GM12878 (cell line): Measurements from ENCODE around the gene MYO1D. TPM values are rescaled to one million over a fixed set of nuclear protein-coding genes. Genes with fewer than 3 reads are reported as not detected.

Source experiments
- ATAC-seq: fragments of 200-7000 bp; cut with Tn5 transposase; 3 replicates; pipeline ENCODE4 v1.9.1; 2020; ENCODE audit warnings: mild to moderate bottlenecking, moderate library complexity
- BruUV-seq: library from RNA; stranded (reverse); fragments of 400-500 nt; replicated peaks from 2 replicates; lab custom pipeline; 2021; lab: Mats Ljungman, UMichigan
- CTCF ChIA-PET: fragments of 300-600 bp; sonication (Branson Sonifier 250); formaldehyde crosslinking; extraction: SDS; loops from one replicate; lab custom pipeline; 2021; ENCODE audit warnings: inconsistent platforms; lab: Yijun Ruan, JAX
- POLR2A ChIA-PET: fragments of 350-600 bp; formaldehyde crosslinking; extraction: SDS; loops from one replicate; lab custom pipeline; 2021; ENCODE audit warnings: inconsistent platforms; lab: Charles Lee
- RAD21 ChIA-PET: fragments of 300-600 bp; sonication (Branson Sonifier 250); formaldehyde crosslinking; loops from one replicate; lab custom pipeline; 2023; ENCODE audit warnings: antibody characterized with exemption; ENCODE audit not compliant: unreplicated experiment; lab: Charles Lee
- SMC1A ChIA-PET: fragments of 300-600 bp; sonication (Branson Sonifier 250); formaldehyde crosslinking; loops from one replicate; lab custom pipeline; 2023; ENCODE audit not compliant: unreplicated experiment, uncharacterized antibody; lab: Charles Lee
- DNase-seq: peaks from one replicate; pipeline ENCODE4 v3.0.0-alpha.2; 2011; ENCODE audit warnings: low read depth, low spot score
- FAIRE-seq: peaks from 3 replicates; lab custom pipeline; 2011; peaks lifted over from hg19 to GRCh38; lab: Jason Lieb, UNC
- H2AFZ ChIP-seq: 2 replicates; pipeline ENCODE4 v1.6.0; 2011; ENCODE audit warnings: low read depth, low read length, control low read depth; ENCODE audit not compliant: control insufficient read depth
- H3K27ac ChIP-seq: 2 replicates; pipeline ENCODE4 v1.5.1; 2011; ENCODE audit warnings: control low read depth; ENCODE audit not compliant: control insufficient read depth, insufficient read depth
- H3K27me3 ChIP-seq, 2 experiments: replicated peaks in 1 of 2; 2 replicates each; pipeline versions ENCODE4 v1.6.0 to v1.6.1; 2011; ENCODE audit warnings: low read length in 1 of 2; ENCODE audit not compliant: control insufficient read depth in 2 of 2, insufficient read depth in 2 of 2
- H3K36me3 ChIP-seq, 2 experiments: 2 replicates each; pipeline ENCODE4 v1.5.1; 2011; ENCODE audit warnings: low read length in 1 of 2; ENCODE audit not compliant: control insufficient read depth in 2 of 2, insufficient read depth in 2 of 2
- H3K4me1 ChIP-seq: 2 replicates; pipeline ENCODE4 v1.6.1; 2011; ENCODE audit warnings: mild to moderate bottlenecking, low read length, moderate library complexity, mixed read lengths; ENCODE audit not compliant: control insufficient read depth, insufficient read depth
- H3K4me2 ChIP-seq: 2 replicates; pipeline ENCODE4 v1.6.0; 2011; ENCODE audit warnings: control low read depth; ENCODE audit not compliant: control insufficient read depth, insufficient read depth
- H3K4me3 ChIP-seq: fragments of 200-600 bp; sonication (generic); 2 replicates; pipeline ENCODE4 v1.5.1; 2016
- H3K79me2 ChIP-seq: 2 replicates; pipeline ENCODE4 v1.6.0; 2011; ENCODE audit warnings: low read length; ENCODE audit not compliant: control insufficient read depth, insufficient read depth
- H3K9ac ChIP-seq: 2 replicates; pipeline ENCODE4 v1.8.0; 2011; ENCODE audit warnings: low read length, control low read depth, mixed read lengths; ENCODE audit not compliant: control insufficient read depth, insufficient read depth
- H3K9me3 ChIP-seq: replicated peaks from 3 replicates; pipeline ENCODE4 v1.5.1; 2011; ENCODE audit warnings: mild to moderate bottlenecking, low read length; ENCODE audit not compliant: control insufficient read depth, insufficient read depth
- H4K20me1 ChIP-seq: 2 replicates; pipeline ENCODE4 v1.6.0; 2011; ENCODE audit not compliant: control insufficient read depth, insufficient read depth
- ETV6 ChIP-seq, 2 experiments: fragments of 450-650 bp in 1 of 2; IDR thresholded peaks in 1 of 2; conservative IDR thresholded peaks in 1 of 2; 2 replicates each; pipeline ENCODE4 v1.6.1; 2014; ENCODE audit warnings: antibody characterized with exemption in 1 of 2, borderline replicate concordance in 1 of 2, low read depth in 1 of 2, mild to moderate bottlenecking in 1 of 2, moderate library complexity in 1 of 2
- MYB ChIP-seq: fragments of 150-350 bp; IDR thresholded peaks from 2 replicates; pipeline ENCODE4 v1.6.1; 2014; ENCODE audit warnings: mild to moderate bottlenecking, low read depth, low read length, borderline replicate concordance
- PAX8 ChIP-seq: fragments of 450-650 bp; IDR thresholded peaks from 2 replicates; pipeline ENCODE4 v1.6.1; 2017; ENCODE audit warnings: mild to moderate bottlenecking, moderate library complexity
- SMAD5 ChIP-seq: IDR thresholded peaks from 2 replicates; pipeline ENCODE4 v1.6.1; 2016; ENCODE audit warnings: antibody characterized with exemption, low read depth
- SMARCA5 ChIP-seq: fragments of 450-650 bp; IDR thresholded peaks from 2 replicates; pipeline ENCODE4 v1.6.1; 2017; ENCODE audit warnings: mild to moderate bottlenecking
- STAT3 ChIP-seq: IDR thresholded peaks from 2 replicates; pipeline ENCODE4 v1.6.1; 2011; ENCODE audit warnings: low read depth, low read length, improper control_type of control experiment
- YBX1 ChIP-seq: fragments of 450-650 bp; IDR thresholded peaks from 2 replicates; pipeline ENCODE4 v1.6.1; 2016; ENCODE audit warnings: antibody characterized with exemption
- YY1 ChIP-seq: IDR thresholded peaks from 2 replicates; pipeline ENCODE4 v1.6.1; 2011; ENCODE audit warnings: low read depth, mild to moderate bottlenecking, low read length
- WGBS: methylation state at CpG from one replicate; pipeline ENCODE4 v1.1.6; 2016; ENCODE audit warnings: low lambda C conversion rate; ENCODE audit not compliant: insufficient replicate concordance, insufficient coverage; ENCODE audit errors: missing lambda C conversion rate; 5-methylcytosine and 5-hydroxymethylcytosine counted together
- in situ Hi-C: fragments of 300-500 bp; cut with MboI; formaldehyde crosslinking; loops from 9 replicates; pipeline ENCODE4 v1.14.3; 2018; ENCODE audit warnings: mixed read lengths
- intact Hi-C: fragments of 100-400 bp; cut with micrococcal nuclease; formaldehyde crosslinking; loops from one replicate; pipeline ENCODE4 v1.14.2; 2022; ENCODE audit not compliant: unreplicated experiment
- polyA plus RNA-seq, 11 experiments: library from polyadenylated mRNA; depleted of rRNA in 4 of 11; unstranded in 6 of 11; stranded (reverse) in 5 of 11; fragments of >200 nt; fragmentation: Nextera tagmentation in 4 of 11; fragmentation: Illumina TruSeq in 1 of 11; extraction: Ambion mirVana in 4 of 11; extraction: Trizol in 1 of 11; gene quantifications; 1 replicate in 1 of 11; 2 replicates in 10 of 11; pipeline versions ENCODE4 v1.2.1 to v1.2.3, GENCODE V29; 2011 to 2016; ENCODE audit warnings: inconsistent platforms in 2 of 11, missing spikeins in 2 of 11, low read depth in 1 of 11
- total RNA-seq, 4 experiments: library from RNA; depleted of rRNA in 3 of 4; stranded (reverse); fragments of >200 nt in 3 of 4; fragmentation: Illumina TruSeq in 1 of 4; extraction: Trizol in 1 of 4; gene quantifications; 2 replicates each; pipeline versions ENCODE4 v1.2.1 to v1.2.3, GENCODE V29; 2013 to 2021
- TF ChIP-seq, protein P1 (sequence below): fragments of 450-650 bp; IDR thresholded peaks from 2 replicates; pipeline ENCODE4 v1.6.1; 2017; ENCODE audit warnings: antibody characterized with exemption, mild to moderate bottlenecking, moderate library complexity
- TF ChIP-seq, protein P2 (sequence below): fragments of 450-650 bp; conservative IDR thresholded peaks from 2 replicates; pipeline ENCODE4 v1.6.1; 2017; ENCODE audit warnings: mild to moderate bottlenecking, moderate library complexity

Gene MYO1D
- total and polyA plus RNA-seq, 10 of the 15 experiments (the other 5 are each of a cell fraction or from before 2014, with no cell fraction given), result 1.8 to 37.7 (median 25.4) TPM

DNA sequence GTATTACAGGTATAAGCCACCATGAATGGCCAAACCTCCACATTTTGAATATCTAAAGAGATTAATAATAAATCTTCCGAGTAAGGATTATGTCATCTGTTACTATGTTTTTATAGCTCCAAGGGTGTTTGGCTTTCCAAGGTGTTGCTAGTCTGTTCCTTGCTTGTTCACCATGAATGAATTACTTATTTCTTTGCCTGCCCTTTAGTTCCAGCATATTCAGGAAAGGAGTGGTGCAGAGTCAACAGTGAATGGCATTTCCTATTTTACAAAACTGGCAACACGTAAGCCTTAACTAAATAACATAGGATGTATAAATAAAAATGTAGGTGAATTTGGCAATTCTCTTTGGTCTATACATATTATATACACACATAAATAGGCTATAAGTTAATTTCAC, 70.3 kb downstream of the MYO1D start:
- ChIA-PET SMC1A (interaction anchor here (0.8 to 2.3 kb wide), 9 partner anchors 10 to 103 kb away, joined by 3 to 13 read pairs (median 3); no protein-coding TSS in a partner anchor), POLR2A (interaction anchor here (1.2 kb wide), 2 partner anchors 23 to 70 kb away, joined by 3 read pairs; partner anchors contain the start of gene MYO1D)
- no peak for FAIRE-seq

GRCh38 chr17:32805029-32805976, 71.6 kb downstream of the MYO1D start:
- intact Hi-C loops, result no loop called here
- H3K9me3 ChIP-seq, result no peaks in the 10 kb centered on the region
- SMC1A ChIA-PET, result interaction anchor here (0.6 to 2.3 kb wide), 11 partner anchors 9 to 72 kb away, joined by 3 to 13 read pairs (median 3); no protein-coding TSS in a partner anchor
- no peaks in the 10 kb centered on the region for H3K27me3 ChIP-seq
- BruUV-seq, result no TSS peak
- POLR2A ChIA-PET, result interaction anchor here (1.0 to 1.2 kb wide), 5 partner anchors 13 to 71 kb away, joined by 3 to 6 read pairs (median 4); partner anchors contain the start of gene MYO1D
- no peak overlapping the region for H3K27ac ChIP-seq
- 70% methylated on average over 5 of the region's 5 CpGs for WGBS
- H2AFZ ChIP-seq, result no peak overlapping the region
- no peak for FAIRE-seq
- no peak overlapping the region for H3K9ac ChIP-seq
- no peaks in the 10 kb centered on the region for H4K20me1 ChIP-seq
- H3K4me3 ChIP-seq, result no peak overlapping the region
- no peak for ATAC-seq
- RAD21 ChIA-PET, result interaction anchor here (0.6 to 2.2 kb wide), 4 partner anchors 19 to 72 kb away, joined by 3 to 11 read pairs (median 4); partner anchors contain the start of gene MYO1D
- in situ Hi-C loops, result no loop called here
- no peaks in the 10 kb centered on the region for H3K79me2 ChIP-seq
- H3K4me1 ChIP-seq, result no peaks in the 10 kb centered on the region
- no peak for DNase-seq
- H3K36me3 ChIP-seq, result no peaks in the 10 kb centered on the region
- CTCF ChIA-PET, result interaction anchor here (0.5 to 2.3 kb wide), 5 partner anchors 22 to 1748 kb away, joined by 3 to 17 read pairs (median 3); partner anchors contain the start of gene MYO1D
- no peak overlapping the region for H3K4me2 ChIP-seq
- TF ChIP-seq, protein P1, sequence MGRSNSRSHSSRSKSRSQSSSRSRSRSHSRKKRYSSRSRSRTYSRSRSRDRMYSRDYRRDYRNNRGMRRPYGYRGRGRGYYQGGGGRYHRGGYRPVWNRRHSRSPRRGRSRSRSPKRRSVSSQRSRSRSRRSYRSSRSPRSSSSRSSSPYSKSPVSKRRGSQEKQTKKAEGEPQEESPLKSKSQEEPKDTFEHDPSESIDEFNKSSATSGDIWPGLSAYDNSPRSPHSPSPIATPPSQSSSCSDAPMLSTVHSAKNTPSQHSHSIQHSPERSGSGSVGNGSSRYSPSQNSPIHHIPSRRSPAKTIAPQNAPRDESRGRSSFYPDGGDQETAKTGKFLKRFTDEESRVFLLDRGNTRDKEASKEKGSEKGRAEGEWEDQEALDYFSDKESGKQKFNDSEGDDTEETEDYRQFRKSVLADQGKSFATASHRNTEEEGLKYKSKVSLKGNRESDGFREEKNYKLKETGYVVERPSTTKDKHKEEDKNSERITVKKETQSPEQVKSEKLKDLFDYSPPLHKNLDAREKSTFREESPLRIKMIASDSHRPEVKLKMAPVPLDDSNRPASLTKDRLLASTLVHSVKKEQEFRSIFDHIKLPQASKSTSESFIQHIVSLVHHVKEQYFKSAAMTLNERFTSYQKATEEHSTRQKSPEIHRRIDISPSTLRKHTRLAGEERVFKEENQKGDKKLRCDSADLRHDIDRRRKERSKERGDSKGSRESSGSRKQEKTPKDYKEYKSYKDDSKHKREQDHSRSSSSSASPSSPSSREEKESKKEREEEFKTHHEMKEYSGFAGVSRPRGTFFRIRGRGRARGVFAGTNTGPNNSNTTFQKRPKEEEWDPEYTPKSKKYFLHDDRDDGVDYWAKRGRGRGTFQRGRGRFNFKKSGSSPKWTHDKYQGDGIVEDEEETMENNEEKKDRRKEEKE, result no peak
- TF ChIP-seq STAT3 (no peak), PAX8 (no peak), ETV6 (conservative IDR thresholded peaks at IDR 0.05 in 1 of 2, IDR thresholded peaks at IDR 0.05 in 1 of 2; ENCODE audit: borderline replicate concordance in 1 of 2, low read depth in 1 of 2) (no peak), MYB (no peak), YY1 (no peak)
- TF ChIP-seq, protein P2, sequence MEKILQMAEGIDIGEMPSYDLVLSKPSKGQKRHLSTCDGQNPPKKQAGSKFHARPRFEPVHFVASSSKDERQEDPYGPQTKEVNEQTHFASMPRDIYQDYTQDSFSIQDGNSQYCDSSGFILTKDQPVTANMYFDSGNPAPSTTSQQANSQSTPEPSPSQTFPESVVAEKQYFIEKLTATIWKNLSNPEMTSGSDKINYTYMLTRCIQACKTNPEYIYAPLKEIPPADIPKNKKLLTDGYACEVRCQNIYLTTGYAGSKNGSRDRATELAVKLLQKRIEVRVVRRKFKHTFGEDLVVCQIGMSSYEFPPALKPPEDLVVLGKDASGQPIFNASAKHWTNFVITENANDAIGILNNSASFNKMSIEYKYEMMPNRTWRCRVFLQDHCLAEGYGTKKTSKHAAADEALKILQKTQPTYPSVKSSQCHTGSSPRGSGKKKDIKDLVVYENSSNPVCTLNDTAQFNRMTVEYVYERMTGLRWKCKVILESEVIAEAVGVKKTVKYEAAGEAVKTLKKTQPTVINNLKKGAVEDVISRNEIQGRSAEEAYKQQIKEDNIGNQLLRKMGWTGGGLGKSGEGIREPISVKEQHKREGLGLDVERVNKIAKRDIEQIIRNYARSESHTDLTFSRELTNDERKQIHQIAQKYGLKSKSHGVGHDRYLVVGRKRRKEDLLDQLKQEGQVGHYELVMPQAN, result no peak

More for the DNA sequence above, 70.3 kb downstream of the MYO1D start:
- no peaks in the 10 kb centered on the region for H3K4me1 ChIP-seq
- DNase-seq, result no peak
- no peaks in the 10 kb centered on the region for H3K9me3 ChIP-seq
- in situ Hi-C loops (no loop called here), intact Hi-C loops (no loop called here)
- H3K4me3 ChIP-seq, result no peak overlapping the region
- no peaks in the 10 kb centered on the region for H3K79me2 ChIP-seq
- no peak overlapping the region for H2AFZ ChIP-seq
- ChIA-PET CTCF (interaction anchor here (1.6 to 2.3 kb wide), 3 partner anchors 71 to 130 kb away, joined by 3 to 17 read pairs (median 3); partner anchors contain the start of gene MYO1D), RAD21 (interaction anchor here (2.0 kb wide), 2 partner anchors 22 to 71 kb away, joined by 5 to 6 read pairs; partner anchors contain the start of gene MYO1D)
- ATAC-seq, result no peak
- BruUV-seq, result no TSS peak
- no peaks in the 10 kb centered on the region for H3K27me3 ChIP-seq
- no peaks in the 10 kb centered on the region for H4K20me1 ChIP-seq
- no peak overlapping the region for H3K4me2 ChIP-seq
- no peak overlapping the region for H3K9ac ChIP-seq
- no peaks in the 10 kb centered on the region for H3K36me3 ChIP-seq
- H3K27ac ChIP-seq, result no peak overlapping the region
- TF ChIP-seq YBX1 (no peak), SMAD5 (no peak), SMARCA5 (no peak)
- WGBS, result 96% methylated on average over 2 of the region's 2 CpGs
